A549 (cell line): Measurements from ENCODE around the gene HSPA4.

Experiments used
- CBX8 ChIP-seq: fragments of 200-600 bp; sonication (generic); IDR thresholded peaks from 2 replicates; pipeline ENCODE4 v1.6.1; 2016
- MYC ChIP-seq: IDR thresholded peaks from 2 replicates; pipeline ENCODE4 v1.6.1; 2012; ENCODE audit warnings: mild to moderate bottlenecking, inconsistent platforms, low read length, improper control_type of control experiment, borderline replicate concordance
- POLR2A ChIP-seq: IDR thresholded peaks from 2 replicates; pipeline ENCODE4 v1.6.1; 2012; ENCODE audit warnings: mild to moderate bottlenecking, low read length
- ZFP36 ChIP-seq: fragments of 450-650 bp; IDR thresholded peaks from 2 replicates; pipeline ENCODE4 v1.6.1; 2014; ENCODE audit warnings: borderline replicate concordance; ENCODE audit not compliant: partially characterized antibody
- TF ChIP-seq, protein P1 (sequence below): fragments of >200 bp; sonication (Bioruptor Twin); formaldehyde crosslinking; IDR thresholded peaks from 3 replicates; pipeline ENCODE4 v1.5.1; 2016
- TF ChIP-seq, protein P2 (sequence below): fragments of 200-600 bp; sonication (generic); IDR thresholded peaks from 2 replicates; pipeline ENCODE4 v1.6.1; 2016; ENCODE audit warnings: antibody characterized with exemption, mild to moderate bottlenecking, moderate library complexity
- TF ChIP-seq, protein P3 (sequence below): IDR thresholded peaks from 2 replicates; pipeline ENCODE4 v1.6.1; 2012

DNA sequence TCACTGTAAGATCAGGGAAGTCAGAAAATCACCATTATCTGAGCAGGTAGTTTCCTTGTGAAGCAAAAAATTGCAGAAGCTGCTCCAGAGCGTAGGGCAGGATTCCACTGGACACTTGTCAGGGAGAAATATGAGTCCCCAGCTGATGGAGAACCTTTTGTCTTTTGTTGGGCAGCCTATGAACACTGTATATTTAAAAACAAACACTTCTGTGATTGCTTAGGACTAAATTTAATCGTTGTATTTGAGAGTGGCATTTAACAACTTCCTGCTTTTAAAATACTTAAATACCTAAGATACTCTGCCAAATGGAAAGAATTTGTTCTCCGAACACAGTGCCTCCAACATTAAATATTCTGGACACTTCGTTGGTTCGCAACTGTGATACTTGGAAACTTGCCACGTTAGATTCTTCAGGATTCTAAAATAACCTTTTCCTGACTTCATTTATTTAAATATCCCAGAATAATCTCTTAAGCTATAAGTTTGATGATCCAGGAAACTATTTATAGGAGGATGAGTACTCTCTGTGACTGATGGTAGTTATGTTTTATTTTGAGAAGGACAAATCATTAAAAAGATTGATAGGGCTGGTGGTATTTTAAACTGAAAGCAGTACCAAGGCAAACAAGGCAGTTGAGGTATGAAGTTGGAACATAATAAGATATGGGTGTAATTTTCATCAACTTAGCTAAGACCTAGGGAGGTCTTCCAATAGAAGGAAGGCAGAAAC is 2.7 kb upstream of the HSPA4 start:
- no peak for TF ChIP-seq ZFP36
- TF ChIP-seq MYC = no peak
- TF ChIP-seq, protein P1, sequence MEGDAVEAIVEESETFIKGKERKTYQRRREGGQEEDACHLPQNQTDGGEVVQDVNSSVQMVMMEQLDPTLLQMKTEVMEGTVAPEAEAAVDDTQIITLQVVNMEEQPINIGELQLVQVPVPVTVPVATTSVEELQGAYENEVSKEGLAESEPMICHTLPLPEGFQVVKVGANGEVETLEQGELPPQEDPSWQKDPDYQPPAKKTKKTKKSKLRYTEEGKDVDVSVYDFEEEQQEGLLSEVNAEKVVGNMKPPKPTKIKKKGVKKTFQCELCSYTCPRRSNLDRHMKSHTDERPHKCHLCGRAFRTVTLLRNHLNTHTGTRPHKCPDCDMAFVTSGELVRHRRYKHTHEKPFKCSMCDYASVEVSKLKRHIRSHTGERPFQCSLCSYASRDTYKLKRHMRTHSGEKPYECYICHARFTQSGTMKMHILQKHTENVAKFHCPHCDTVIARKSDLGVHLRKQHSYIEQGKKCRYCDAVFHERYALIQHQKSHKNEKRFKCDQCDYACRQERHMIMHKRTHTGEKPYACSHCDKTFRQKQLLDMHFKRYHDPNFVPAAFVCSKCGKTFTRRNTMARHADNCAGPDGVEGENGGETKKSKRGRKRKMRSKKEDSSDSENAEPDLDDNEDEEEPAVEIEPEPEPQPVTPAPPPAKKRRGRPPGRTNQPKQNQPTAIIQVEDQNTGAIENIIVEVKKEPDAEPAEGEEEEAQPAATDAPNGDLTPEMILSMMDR = no peak
- no peak for TF ChIP-seq CBX8
- TF ChIP-seq POLR2A = no peak
- TF ChIP-seq, protein P2, sequence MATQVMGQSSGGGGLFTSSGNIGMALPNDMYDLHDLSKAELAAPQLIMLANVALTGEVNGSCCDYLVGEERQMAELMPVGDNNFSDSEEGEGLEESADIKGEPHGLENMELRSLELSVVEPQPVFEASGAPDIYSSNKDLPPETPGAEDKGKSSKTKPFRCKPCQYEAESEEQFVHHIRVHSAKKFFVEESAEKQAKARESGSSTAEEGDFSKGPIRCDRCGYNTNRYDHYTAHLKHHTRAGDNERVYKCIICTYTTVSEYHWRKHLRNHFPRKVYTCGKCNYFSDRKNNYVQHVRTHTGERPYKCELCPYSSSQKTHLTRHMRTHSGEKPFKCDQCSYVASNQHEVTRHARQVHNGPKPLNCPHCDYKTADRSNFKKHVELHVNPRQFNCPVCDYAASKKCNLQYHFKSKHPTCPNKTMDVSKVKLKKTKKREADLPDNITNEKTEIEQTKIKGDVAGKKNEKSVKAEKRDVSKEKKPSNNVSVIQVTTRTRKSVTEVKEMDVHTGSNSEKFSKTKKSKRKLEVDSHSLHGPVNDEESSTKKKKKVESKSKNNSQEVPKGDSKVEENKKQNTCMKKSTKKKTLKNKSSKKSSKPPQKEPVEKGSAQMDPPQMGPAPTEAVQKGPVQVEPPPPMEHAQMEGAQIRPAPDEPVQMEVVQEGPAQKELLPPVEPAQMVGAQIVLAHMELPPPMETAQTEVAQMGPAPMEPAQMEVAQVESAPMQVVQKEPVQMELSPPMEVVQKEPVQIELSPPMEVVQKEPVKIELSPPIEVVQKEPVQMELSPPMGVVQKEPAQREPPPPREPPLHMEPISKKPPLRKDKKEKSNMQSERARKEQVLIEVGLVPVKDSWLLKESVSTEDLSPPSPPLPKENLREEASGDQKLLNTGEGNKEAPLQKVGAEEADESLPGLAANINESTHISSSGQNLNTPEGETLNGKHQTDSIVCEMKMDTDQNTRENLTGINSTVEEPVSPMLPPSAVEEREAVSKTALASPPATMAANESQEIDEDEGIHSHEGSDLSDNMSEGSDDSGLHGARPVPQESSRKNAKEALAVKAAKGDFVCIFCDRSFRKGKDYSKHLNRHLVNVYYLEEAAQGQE = no peak
- TF ChIP-seq, protein P3, sequence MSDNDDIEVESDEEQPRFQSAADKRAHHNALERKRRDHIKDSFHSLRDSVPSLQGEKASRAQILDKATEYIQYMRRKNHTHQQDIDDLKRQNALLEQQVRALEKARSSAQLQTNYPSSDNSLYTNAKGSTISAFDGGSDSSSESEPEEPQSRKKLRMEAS = no peak
